Mucosa of descending colon (tissue), 3 donors: ENCODE measurements around the gene KRTAP4-4. TPM values are rescaled to one million over a fixed set of nuclear protein-coding genes. Genes with fewer than 3 reads are reported as not detected.
"Not testable (repeated sequence)": the region's sequence is repeated elsewhere in the genome, so short reads cannot be mapped to it uniquely, and the experiment has no call there.

Source experiments
- ATAC-seq: fragments of 200-7000 bp; cut with Tn5 transposase; one replicate; pipeline ENCODE4 v1.9.1; 2020; ENCODE audit warnings: mild to moderate bottlenecking, moderate library complexity
- DNase-seq, 3 donors: peaks; one replicate each; pipeline ENCODE4 v3.0.0-alpha.2; 2020
- H3K36me3 ChIP-seq: fragments of 200-600 bp; one replicate; pipeline ENCODE4 v1.8.0; 2021; ENCODE audit warnings: low read depth, mild to moderate bottlenecking
- H3K4me1 ChIP-seq: fragments of 200-600 bp; one replicate; pipeline ENCODE4 v1.8.0; 2021; ENCODE audit warnings: low read depth, mild to moderate bottlenecking
- H3K4me3 ChIP-seq: fragments of 200-600 bp; one replicate; pipeline ENCODE4 v1.8.0; 2021; ENCODE audit warnings: mild to moderate bottlenecking
- H3K9me3 ChIP-seq: fragments of 200-600 bp; one replicate; pipeline ENCODE4 v1.8.0; 2021; ENCODE audit warnings: mild to moderate bottlenecking
- intact Hi-C, 2 donors: fragments of 100-400 bp; cut with DNase I in 1 of 2; cut with micrococcal nuclease in 1 of 2; formaldehyde crosslinking; loops; one replicate each; pipeline versions ENCODE4 v1.11.0 to v1.11.1; 2022; cut with DNase I, micrococcal nuclease
- long read RNA-seq, 2 donors: library from polyadenylated mRNA; unstranded; transcript quantifications; one replicate each; pipeline ENCODE4 v2.0.0, GENCODE V29; 2019 to 2021
- total RNA-seq, 3 donors: library from RNA; stranded (reverse); fragmentation: NEBNext Ultra II Directional in 2 of 3; extraction: Animal tissue kit (Norgen Biotek cat#: 25700) in 2 of 3; gene quantifications; one replicate each; pipeline versions ENCODE4 v1.2.1 to v1.2.4, GENCODE V29; 2021 to 2023
- TF ChIP-seq, protein P1 (sequence below): fragments of 200-600 bp; IDR thresholded peaks from one replicate; pipeline ENCODE4 v1.8.0; 2022; ENCODE audit warnings: antibody characterized with exemption, mild to moderate bottlenecking
- donor health status: DM: no; HTN: no; CAD: no; lungs with moderate emphysema.
- donor health status: DM: no; HTN: no; CAD: no.
- donor health status: DM: no; HTN: yes; CAD: no.

The KRTAP4-4 gene
- not detected for total RNA-seq
- long read RNA-seq, donor 1, result 0 reads
- long read RNA-seq, donor 2, result 0 reads

DNA sequence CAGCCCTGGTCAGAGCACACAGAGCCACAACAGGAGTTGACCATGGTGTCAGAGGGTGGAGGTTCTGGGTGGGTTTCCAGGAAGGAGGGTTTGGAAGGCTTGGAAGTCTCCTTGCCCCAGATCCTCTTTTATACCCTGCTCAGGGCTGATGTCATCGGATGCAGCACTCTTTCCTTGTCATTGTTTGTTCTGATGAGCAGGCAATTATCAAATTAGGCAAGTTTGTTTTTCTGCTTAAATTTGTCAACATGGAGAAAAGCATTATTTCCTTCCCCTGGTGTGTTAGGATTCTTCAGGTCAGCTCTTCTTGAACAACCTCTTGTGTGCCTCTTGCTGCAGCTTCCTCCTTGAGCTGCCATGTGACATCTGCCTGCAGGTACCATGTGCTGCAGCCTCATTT, at the start of gene KRTAP4-4:
TSS of gene KRTAP4-4 (minus strand) at position 101 of the 400 bp plus-strand sequence. CDS start at position 44, 57 bp downstream.
- no peak for DNase-seq
- no peaks in the 10 kb centered on the region for H3K4me1 ChIP-seq
- H3K4me3 ChIP-seq, result no peak within 1 kb of the TSS
- H3K36me3 ChIP-seq, result no peaks in the 10 kb centered on the region
- intact Hi-C loops, result no loop called here
- ATAC-seq, result no peak
- no peaks in the 10 kb centered on the region for H3K9me3 ChIP-seq
- TF ChIP-seq, protein P1, sequence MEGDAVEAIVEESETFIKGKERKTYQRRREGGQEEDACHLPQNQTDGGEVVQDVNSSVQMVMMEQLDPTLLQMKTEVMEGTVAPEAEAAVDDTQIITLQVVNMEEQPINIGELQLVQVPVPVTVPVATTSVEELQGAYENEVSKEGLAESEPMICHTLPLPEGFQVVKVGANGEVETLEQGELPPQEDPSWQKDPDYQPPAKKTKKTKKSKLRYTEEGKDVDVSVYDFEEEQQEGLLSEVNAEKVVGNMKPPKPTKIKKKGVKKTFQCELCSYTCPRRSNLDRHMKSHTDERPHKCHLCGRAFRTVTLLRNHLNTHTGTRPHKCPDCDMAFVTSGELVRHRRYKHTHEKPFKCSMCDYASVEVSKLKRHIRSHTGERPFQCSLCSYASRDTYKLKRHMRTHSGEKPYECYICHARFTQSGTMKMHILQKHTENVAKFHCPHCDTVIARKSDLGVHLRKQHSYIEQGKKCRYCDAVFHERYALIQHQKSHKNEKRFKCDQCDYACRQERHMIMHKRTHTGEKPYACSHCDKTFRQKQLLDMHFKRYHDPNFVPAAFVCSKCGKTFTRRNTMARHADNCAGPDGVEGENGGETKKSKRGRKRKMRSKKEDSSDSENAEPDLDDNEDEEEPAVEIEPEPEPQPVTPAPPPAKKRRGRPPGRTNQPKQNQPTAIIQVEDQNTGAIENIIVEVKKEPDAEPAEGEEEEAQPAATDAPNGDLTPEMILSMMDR, result no peak

DNA sequence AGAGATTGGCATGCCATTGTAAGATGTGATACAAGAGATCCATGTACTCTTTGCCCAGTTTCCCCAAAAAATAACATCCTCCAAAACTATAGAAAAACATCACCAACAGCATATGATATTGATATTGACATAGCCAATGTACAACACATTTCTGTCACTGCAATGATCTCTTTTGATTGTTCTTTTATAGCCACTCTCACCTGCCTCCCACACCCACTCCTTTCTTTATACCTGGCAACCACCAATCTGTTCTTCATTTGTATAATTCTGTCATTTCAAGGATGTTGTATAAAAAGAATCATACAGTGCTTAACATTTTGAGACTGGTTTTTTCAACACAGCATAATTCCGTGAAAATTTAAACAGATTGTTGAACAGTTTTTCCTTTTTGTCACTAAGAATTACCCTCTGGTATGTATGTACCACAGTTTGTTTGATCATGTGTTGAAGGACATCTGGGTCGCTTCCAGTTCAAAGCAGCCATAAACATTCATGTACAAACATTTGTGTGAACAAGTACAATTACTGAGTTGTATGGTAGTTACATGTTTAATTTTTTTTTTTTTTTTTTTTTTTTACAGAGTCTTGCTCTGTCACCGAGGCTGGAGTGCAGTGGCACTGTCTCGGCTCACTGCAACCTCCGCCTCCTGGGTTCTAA, 39.0 kb upstream of the KRTAP4-4 start:
- ATAC-seq (peak; percentile 85), DNase-seq (peak in 1 of 3 donors; percentile 66)
- H3K4me3 ChIP-seq, result no peak overlapping the region
- H3K4me1 ChIP-seq, result peaks cover 8% of the 10 kb centered on the region
- TF ChIP-seq, protein P1, result no peak
- intact Hi-C loops, result no loop called here
- no peaks in the 10 kb centered on the region for H3K36me3 ChIP-seq
- H3K9me3 ChIP-seq, result no peaks in the 10 kb centered on the region

DNA sequence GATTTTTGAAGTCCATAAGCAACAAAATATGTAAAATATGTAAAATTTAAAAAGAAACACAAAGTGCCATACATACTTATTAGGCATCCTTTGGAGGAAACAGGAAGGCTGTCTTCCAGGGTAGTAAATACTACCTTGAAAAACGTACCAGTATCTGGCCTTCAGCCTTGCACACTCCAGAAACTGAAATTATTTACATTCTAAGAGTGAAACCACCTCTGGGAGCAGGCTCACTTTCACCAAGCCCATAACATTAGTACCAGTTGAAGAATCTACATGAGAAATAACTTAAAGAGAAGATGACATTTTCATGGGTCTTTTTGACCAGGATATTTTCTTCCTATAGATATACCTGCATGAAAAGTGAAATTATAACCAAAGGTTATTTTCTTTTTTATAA, 35.5 kb upstream of the KRTAP4-4 start:
- Histone ChIP-seq H3K4me3 (no peak overlapping the region), H3K9me3 (no peaks in the 10 kb centered on the region)

DNA sequence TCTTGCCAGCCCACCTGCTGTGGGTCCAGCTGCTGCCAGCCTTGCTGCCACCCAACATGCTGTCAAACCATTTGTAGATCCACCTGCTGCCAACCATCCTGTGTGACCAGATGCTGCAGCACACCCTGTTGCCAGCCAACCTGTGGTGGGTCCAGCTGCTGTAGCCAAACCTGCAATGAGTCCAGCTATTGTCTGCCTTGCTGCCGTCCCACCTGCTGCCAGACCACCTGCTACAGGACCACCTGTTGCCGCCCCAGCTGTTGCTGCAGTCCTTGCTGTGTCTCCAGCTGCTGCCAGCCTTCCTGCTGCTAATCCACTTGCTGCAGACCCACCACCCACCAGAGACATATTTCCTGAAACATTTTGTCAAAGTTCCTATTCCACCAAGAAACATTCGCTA, 29.8 kb upstream of the KRTAP4-4 start:
- Histone ChIP-seq H3K4me1 (no peaks in the 10 kb centered on the region), H3K9me3 (no peaks in the 10 kb centered on the region), H3K36me3 (no peaks in the 10 kb centered on the region), H3K4me3 (no peak overlapping the region)
- ATAC-seq, result no peak
- TF ChIP-seq, protein P1, result no peak
- intact Hi-C loops, result no loop called here
- no peak for DNase-seq

More for the DNA sequence above, 35.5 kb upstream of the KRTAP4-4 start:
- intact Hi-C loops, result no loop called here
- TF ChIP-seq, protein P1, result no peak
- peaks cover 8% of the 10 kb centered on the region for H3K4me1 ChIP-seq
- DNase-seq, result no peak
- H3K36me3 ChIP-seq, result no peaks in the 10 kb centered on the region
- ATAC-seq, result no peak

DNA sequence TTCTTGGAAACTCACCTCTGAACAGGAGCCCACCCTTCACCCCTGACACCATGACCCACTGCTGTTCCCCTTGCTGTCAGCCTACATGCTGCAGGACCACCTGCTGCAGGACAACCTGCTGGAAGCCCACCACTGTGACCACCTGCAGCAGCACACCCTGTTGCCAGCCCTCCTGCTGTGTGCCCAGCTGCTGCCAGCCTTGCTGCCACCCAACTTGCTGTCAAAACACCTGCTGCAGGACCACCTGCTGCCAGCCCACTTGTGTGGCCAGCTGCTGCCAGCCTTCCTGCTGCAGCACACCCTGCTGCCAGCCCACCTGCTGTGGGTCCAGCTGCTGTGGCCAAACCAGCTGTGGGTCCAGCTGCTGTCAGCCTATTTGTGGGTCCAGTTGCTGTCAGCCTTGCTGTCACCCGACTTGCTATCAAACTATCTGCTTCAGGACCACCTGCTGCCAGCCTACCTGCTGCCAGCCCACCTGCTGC, 29.3 kb upstream of the KRTAP4-4 start, which contains the start of gene KRTAP9-1:
TSS of gene KRTAP9-1 (plus strand) at position 51 of the 482 bp plus-strand sequence. CDS start at position 51, 0 bp downstream.
- H3K4me3 ChIP-seq, DNase-seq, H3K4me1 ChIP-seq, ATAC-seq, H3K9me3 ChIP-seq, intact Hi-C loops, H3K36me3 ChIP-seq: not testable (repeated sequence)

DNA sequence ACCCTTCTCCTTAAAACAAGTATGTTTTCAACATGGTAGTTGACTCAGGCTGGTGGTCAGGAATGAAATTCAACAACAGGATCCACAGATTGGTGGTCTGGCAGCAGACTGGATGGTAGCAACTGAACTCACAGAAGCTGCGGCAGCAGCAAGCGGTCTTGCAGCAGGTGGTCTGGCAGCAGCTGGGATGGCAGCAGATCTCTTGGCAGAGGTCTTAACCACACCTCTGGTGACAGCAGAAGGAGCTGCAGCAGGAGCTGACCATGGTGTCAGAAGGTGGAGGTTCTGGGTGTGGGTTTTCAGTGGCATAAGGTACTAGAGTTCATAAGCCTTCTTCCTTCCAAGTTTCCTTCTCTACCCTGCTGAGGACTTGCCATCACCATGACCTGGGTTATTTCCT, 26.3 kb upstream of the KRTAP4-4 start:
- H3K4me3 ChIP-seq, result no peak overlapping the region
- H3K36me3 ChIP-seq, result no peaks in the 10 kb centered on the region
- TF ChIP-seq, protein P1, result no peak
- no peak for ATAC-seq
- H3K9me3 ChIP-seq, result no peaks in the 10 kb centered on the region
- intact Hi-C loops, result no loop called here
- H3K4me1 ChIP-seq, result no peaks in the 10 kb centered on the region
- no peak for DNase-seq
